H1 (cell line): ENCODE measurements around the gene SLC26A8. TPM values are rescaled to one million over a fixed set of nuclear protein-coding genes. Genes with fewer than 3 reads are reported as not detected.
"Not testable (repeated sequence)": the region's sequence is repeated elsewhere in the genome, so short reads cannot be mapped to it uniquely, and the experiment has no call there.

Experiments
- CTCF ChIA-PET: fragments of 300-600 bp; sonication (Branson Sonifier 250); formaldehyde crosslinking; loops from one replicate; lab custom pipeline; 2021; ENCODE audit not compliant: partially characterized antibody; lab: Charles Lee
- POLR2A ChIA-PET: fragments of 300-600 bp; sonication (Branson Sonifier 250); formaldehyde crosslinking; loops from one replicate; lab custom pipeline; 2021; ENCODE audit warnings: inconsistent platforms; ENCODE audit not compliant: partially characterized antibody; lab: Charles Lee
- DNase-seq, 2 experiments: peaks; one replicate each; pipeline versions ENCODE4 v3.0.0 to v3.0.0-alpha.2; 2010 to 2022; ENCODE audit warnings: low spot score in 2 of 2, low read depth in 1 of 2, mixed read lengths in 1 of 2
- FAIRE-seq: peaks from 2 replicates; lab custom pipeline; 2011; peaks lifted over from hg19 to GRCh38; lab: Jason Lieb, UNC
- H2AFZ ChIP-seq: 2 replicates; pipeline ENCODE4 v1.8.1; 2012; ENCODE audit warnings: low read length, inconsistent platforms
- H2AK5ac ChIP-seq: 2 replicates; pipeline ENCODE4 v1.6.1; 2013; ENCODE audit warnings: low read depth, low read length
- H2BK120ac ChIP-seq: replicated peaks from 2 replicates; pipeline ENCODE3; 2013; ENCODE audit warnings: low read depth, low read length, inconsistent platforms
- H2BK12ac ChIP-seq: 2 replicates; pipeline ENCODE4 v1.6.1; 2013; ENCODE audit warnings: low read depth, low read length
- H2BK15ac ChIP-seq: 2 replicates; pipeline ENCODE4 v1.6.1; 2013; ENCODE audit warnings: low read length
- H2BK20ac ChIP-seq: 2 replicates; pipeline ENCODE4 v1.6.1; 2013; ENCODE audit warnings: low read length
- H2BK5ac ChIP-seq: 2 replicates; pipeline ENCODE4 v1.6.1; 2013; ENCODE audit warnings: low read depth, low read length
- H3K14ac ChIP-seq: 2 replicates; pipeline ENCODE4 v1.6.1; 2013; ENCODE audit warnings: inconsistent platforms; ENCODE audit not compliant: insufficient read length
- H3K18ac ChIP-seq: 2 replicates; pipeline ENCODE4 v1.6.1; 2013; ENCODE audit warnings: low read length; ENCODE audit errors: extremely low read depth
- H3K23ac ChIP-seq: 2 replicates; pipeline ENCODE4 v1.6.1; 2013; ENCODE audit warnings: inconsistent platforms; ENCODE audit not compliant: insufficient read length
- H3K23me2 ChIP-seq: 2 replicates; pipeline ENCODE4 v1.6.1; 2013; ENCODE audit warnings: low read depth, low read length
- H3K27ac ChIP-seq: 2 replicates; pipeline ENCODE4 v1.6.1; 2011; ENCODE audit warnings: low read depth, low read length, inconsistent platforms
- H3K27me3 ChIP-seq, 4 experiments: replicated peaks in 1 of 4; 1 replicate in 1 of 4; 2 replicates in 3 of 4; pipeline versions ENCODE4 v1.6.1 to v1.8.1; 2011 to 2013; ENCODE audit warnings: low read length in 3 of 4, mild to moderate bottlenecking in 3 of 4, inconsistent platforms in 2 of 4, mixed read lengths in 2 of 4, moderate library complexity in 1 of 4; ENCODE audit not compliant: control insufficient read depth in 3 of 4, insufficient read depth in 3 of 4; ENCODE audit errors: extremely low read depth in 1 of 4
- H3K36me3 ChIP-seq, 4 experiments: 2 replicates each; pipeline versions ENCODE4 v1.6.1 to v1.8.1; 2011 to 2013; ENCODE audit warnings: mild to moderate bottlenecking in 4 of 4, low read length in 3 of 4, moderate library complexity in 2 of 4, control low read depth in 1 of 4, inconsistent platforms in 1 of 4; ENCODE audit not compliant: insufficient read depth in 4 of 4, control insufficient read depth in 2 of 4
- H3K4ac ChIP-seq: replicated peaks from 2 replicates; pipeline ENCODE3; 2013; ENCODE audit warnings: low read length, low read depth, mixed read lengths, inconsistent platforms; ENCODE audit not compliant: insufficient read length
- H3K4me1 ChIP-seq, 4 experiments: replicated peaks in 1 of 4; 1 replicate in 1 of 4; 2 replicates in 3 of 4; pipeline versions ENCODE4 v1.6.1 to v1.8.1; 2011 to 2013; ENCODE audit warnings: low read length in 3 of 4, inconsistent platforms in 2 of 4, mixed read lengths in 1 of 4; ENCODE audit not compliant: insufficient read depth in 4 of 4, control insufficient read depth in 3 of 4
- H3K4me2 ChIP-seq, 2 experiments: 2 replicates each; pipeline versions ENCODE4 v1.6.1 to v1.8.1; 2011 to 2013; ENCODE audit warnings: low read depth in 2 of 2, low read length in 2 of 2, control low read depth in 1 of 2, inconsistent platforms in 1 of 2, mild to moderate bottlenecking in 1 of 2; ENCODE audit not compliant: insufficient read depth in 1 of 2
- H3K4me3 ChIP-seq, 4 experiments: fragments of 200-600, 300-600 bp in 1 of 4; sonication (generic), shearing (Covaris generic), sonication (Bioruptor Twin) in 1 of 4; 2 replicates each; pipeline versions ENCODE4 v1.5.1 to v1.8.1; 2011 to 2016; ENCODE audit warnings: low read length in 4 of 4, low read depth in 3 of 4, control low read depth in 2 of 4, inconsistent platforms in 2 of 4, mild to moderate bottlenecking in 2 of 4, mixed read lengths in 1 of 4, moderate library complexity in 1 of 4; ENCODE audit not compliant: insufficient read depth in 2 of 4; ENCODE audit errors: extremely low read depth in 1 of 4
- H3K56ac ChIP-seq: replicated peaks from 2 replicates; pipeline ENCODE3; 2013; ENCODE audit warnings: low read depth, mild to moderate bottlenecking, mixed read lengths, low read length, inconsistent platforms; ENCODE audit not compliant: insufficient read length
- H3K79me1 ChIP-seq: 2 replicates; pipeline ENCODE4 v1.6.1; 2013; ENCODE audit warnings: low read depth, low read length, control low read depth
- H3K79me2 ChIP-seq, 2 experiments: 2 replicates each; pipeline versions ENCODE4 v1.6.1 to v1.8.1; 2012 to 2013; ENCODE audit warnings: low read length in 2 of 2, mild to moderate bottlenecking in 2 of 2, inconsistent platforms in 1 of 2; ENCODE audit not compliant: insufficient read depth in 2 of 2, control insufficient read depth in 1 of 2
- H3K9ac ChIP-seq, 4 experiments: replicated peaks in 1 of 4; 1 replicate in 1 of 4; 2 replicates in 3 of 4; pipeline versions ENCODE4 v1.6.1 to v1.8.1; 2011 to 2013; ENCODE audit warnings: low read depth in 3 of 4, low read length in 3 of 4, control low read depth in 2 of 4, mild to moderate bottlenecking in 2 of 4, moderate library complexity in 2 of 4, inconsistent platforms in 1 of 4; ENCODE audit errors: extremely low read depth in 1 of 4
- H3K9me3 ChIP-seq, 2 experiments: 2 replicates each; pipeline versions ENCODE4 v1.6.1 to v1.8.1; 2012 to 2013; ENCODE audit warnings: mild to moderate bottlenecking in 2 of 2, moderate library complexity in 2 of 2, control low read depth in 1 of 2, inconsistent platforms in 1 of 2, low read depth in 1 of 2, low read length in 1 of 2, mixed read lengths in 1 of 2; ENCODE audit not compliant: insufficient read depth in 2 of 2
- H4K20me1 ChIP-seq, 2 experiments: replicated peaks in 1 of 2; 2 replicates each; pipeline versions ENCODE3 to v1.8.1; 2011 to 2013; ENCODE audit warnings: inconsistent platforms in 2 of 2, low read length in 2 of 2, mild to moderate bottlenecking in 1 of 2; ENCODE audit not compliant: insufficient read depth in 2 of 2, control insufficient read depth in 1 of 2
- H4K5ac ChIP-seq: 2 replicates; pipeline ENCODE4 v1.6.1; 2013; ENCODE audit warnings: low read length, low read depth, mixed read lengths, inconsistent platforms; ENCODE audit not compliant: insufficient read length
- H4K8ac ChIP-seq: 2 replicates; pipeline ENCODE4 v1.8.0; 2013; ENCODE audit warnings: mild to moderate bottlenecking, moderate library complexity, low read length, inconsistent platforms; ENCODE audit not compliant: insufficient read depth; ENCODE audit errors: extremely low read depth
- H4K91ac ChIP-seq: replicated peaks from 2 replicates; pipeline ENCODE3; 2013; ENCODE audit warnings: low read length, mixed read lengths, inconsistent platforms; ENCODE audit not compliant: insufficient read length
- BACH1 ChIP-seq: IDR thresholded peaks from 2 replicates; pipeline ENCODE4 v1.6.1; 2012; ENCODE audit warnings: low read length, improper control_type of control experiment
- CTCF ChIP-seq, 3 experiments: IDR thresholded peaks; 1 replicate in 2 of 3; 2 replicates in 1 of 3; pipeline versions ENCODE4 v1.5.1 to v1.6.1; 2011; ENCODE audit warnings: low read length in 3 of 3, mild to moderate bottlenecking in 3 of 3, inconsistent platforms in 2 of 3, low read depth in 1 of 3, moderate library complexity in 1 of 3; ENCODE audit not compliant: insufficient read depth in 1 of 3; ENCODE audit errors: control extremely low read depth in 1 of 3
- HDAC6 ChIP-seq: IDR thresholded peaks from one replicate; pipeline ENCODE4 v1.7.1; 2012; ENCODE audit warnings: low read depth, mild to moderate bottlenecking, inconsistent platforms, low read length, moderate library complexity
- POLR2AphosphoS5 ChIP-seq: IDR thresholded peaks from 2 replicates; pipeline ENCODE4 v1.6.1; 2011; ENCODE audit warnings: low read depth, low read length
- POU5F1 ChIP-seq: IDR thresholded peaks from 2 replicates; pipeline ENCODE4 v1.6.1; 2011; ENCODE audit warnings: low read depth, mild to moderate bottlenecking, low read length, moderate library complexity
- RAD21 ChIP-seq, 2 experiments: IDR thresholded peaks in 1 of 2; conservative IDR thresholded peaks in 1 of 2; 2 replicates each; pipeline ENCODE4 v1.6.1; 2011; ENCODE audit warnings: low read depth in 2 of 2, low read length in 2 of 2, improper control_type of control experiment in 1 of 2, inconsistent platforms in 1 of 2, mild to moderate bottlenecking in 1 of 2, moderate library complexity in 1 of 2
- TAF1 ChIP-seq: IDR thresholded peaks from 2 replicates; pipeline ENCODE4 v1.6.1; 2011; ENCODE audit warnings: mild to moderate bottlenecking, low read depth, low read length
- WGBS, 2 experiments: shearing (Covaris generic) in 1 of 2; methylation state at CpG; one replicate each; pipeline versions ENCODE4 v1.1.6 to v1.1.7; 2013 to 2015; ENCODE audit warnings: low lambda C conversion rate in 2 of 2, mixed read lengths in 2 of 2, inconsistent platforms in 1 of 2, low coverage in 1 of 2, missing lambda C conversion rate in 1 of 2; ENCODE audit not compliant: insufficient replicate concordance in 2 of 2, insufficient coverage in 1 of 2, insufficient read length in 1 of 2; ENCODE audit errors: extremely low coverage in 1 of 2, missing lambda C conversion rate in 1 of 2; 5-methylcytosine and 5-hydroxymethylcytosine counted together
- polyA plus RNA-seq, 7 experiments: library from polyadenylated mRNA; depleted of rRNA in 3 of 7; stranded (reverse) in 5 of 7; unstranded in 2 of 7; fragments of >200 nt in 5 of 7; fragments of 200-250 nt in 2 of 7; gene quantifications; 1 replicate in 5 of 7; 2 replicates in 1 of 7; 4 replicates in 1 of 7; pipeline versions ENCODE4 v1.2.1 to v1.2.3, GENCODE V29; 2011 to 2013; ENCODE audit warnings: missing spikeins in 2 of 7, mixed read lengths in 2 of 7
- total RNA-seq: library from RNA; stranded (reverse); fragmentation: NEBNext Ultra II Directional; extraction: Animal tissue kit (Norgen Biotek cat#: 25700); gene quantifications from 2 replicates; pipeline ENCODE4 v1.2.1, GENCODE V29; 2021

Gene SLC26A8
- total and polyA plus RNA-seq, 2 of the 8 experiments (the other 6 are each of a cell fraction or from before 2014, with no cell fraction given): 0.56 to 0.57 TPM

GRCh38 chr6:35980991-35981645 lies 43.3 kb downstream of the SLC26A8 start (continued):
- no peak for TF ChIP-seq CTCF (IDR thresholded peaks at IDR 0.05; ENCODE audit: control extremely low read depth in 1 of 3, insufficient read depth in 1 of 3, low read depth in 1 of 3, low read length in 3 of 3)
- TF ChIP-seq TAF1: no peak
- no peak for TF ChIP-seq HDAC6
- TF ChIP-seq POLR2AphosphoS5: no peak
- TF ChIP-seq RAD21 (IDR thresholded peaks at IDR 0.05 in 1 of 2, conservative IDR thresholded peaks at IDR 0.05 in 1 of 2; ENCODE audit: low read depth in 2 of 2, low read length in 2 of 2): no peak
- TF ChIP-seq BACH1: no peak
- no peak for TF ChIP-seq POU5F1
- TF ChIP-seq, all 59 proteins: peak for 0

- not testable (repeated sequence) for H3K56ac ChIP-seq, H3K27ac ChIP-seq, H4K8ac ChIP-seq, H2BK20ac ChIP-seq, H2BK120ac ChIP-seq, H3K4me1 ChIP-seq, H2BK15ac ChIP-seq, H2AFZ ChIP-seq, H3K9ac ChIP-seq, H3K18ac ChIP-seq, H2BK12ac ChIP-seq, H3K23ac ChIP-seq, H4K91ac ChIP-seq, H3K4me2 ChIP-seq, H3K14ac ChIP-seq, H3K9me3 ChIP-seq, H4K5ac ChIP-seq, DNase-seq, H2BK5ac ChIP-seq, H3K23me2 ChIP-seq, H3K79me1 ChIP-seq, H2AK5ac ChIP-seq, H3K36me3 ChIP-seq, H3K79me2 ChIP-seq, H4K20me1 ChIP-seq, H3K4ac ChIP-seq, FAIRE-seq, H3K27me3 ChIP-seq, H3K4me3 ChIP-seq
- 91% methylated on average over 1 of the region's 1 CpG; no CpG with 5 or more reads in 1 of the 2 experiments for WGBS, 2 experiments
- CTCF ChIA-PET: interaction anchor here (1.3 to 1.7 kb wide), 2 partner anchors 34 to 115 kb away, joined by 3 to 6 read pairs; no protein-coding TSS in a partner anchor
- POLR2A ChIA-PET: interaction anchor here (1.1 kb wide), 1 partner anchor 47 kb away, joined by 3 read pairs; no protein-coding TSS in a partner anchor
Observed at GRCh38 chr6:35980126-35980525, 44.3 kb downstream of the SLC26A8 start.
